NCI-H748 treated with DMSO at 0.1 percent for 48 hours (cell line): ENCODE measurements around the gene UBA1.
"Not testable (repeated sequence)": the region's sequence is repeated elsewhere in the genome, so short reads cannot be mapped to it uniquely, and the experiment has no call there.

ENCODE experiments used
- DNase-seq: peaks from one replicate; lab custom pipeline; 2025; lab: John Stamatoyannopoulos, UW

UBA1 gene

GRCh38 chrX:47229427-47229826 is 35.8 kb downstream of the UBA1 start:
- no peak for DNase-seq

DNA sequence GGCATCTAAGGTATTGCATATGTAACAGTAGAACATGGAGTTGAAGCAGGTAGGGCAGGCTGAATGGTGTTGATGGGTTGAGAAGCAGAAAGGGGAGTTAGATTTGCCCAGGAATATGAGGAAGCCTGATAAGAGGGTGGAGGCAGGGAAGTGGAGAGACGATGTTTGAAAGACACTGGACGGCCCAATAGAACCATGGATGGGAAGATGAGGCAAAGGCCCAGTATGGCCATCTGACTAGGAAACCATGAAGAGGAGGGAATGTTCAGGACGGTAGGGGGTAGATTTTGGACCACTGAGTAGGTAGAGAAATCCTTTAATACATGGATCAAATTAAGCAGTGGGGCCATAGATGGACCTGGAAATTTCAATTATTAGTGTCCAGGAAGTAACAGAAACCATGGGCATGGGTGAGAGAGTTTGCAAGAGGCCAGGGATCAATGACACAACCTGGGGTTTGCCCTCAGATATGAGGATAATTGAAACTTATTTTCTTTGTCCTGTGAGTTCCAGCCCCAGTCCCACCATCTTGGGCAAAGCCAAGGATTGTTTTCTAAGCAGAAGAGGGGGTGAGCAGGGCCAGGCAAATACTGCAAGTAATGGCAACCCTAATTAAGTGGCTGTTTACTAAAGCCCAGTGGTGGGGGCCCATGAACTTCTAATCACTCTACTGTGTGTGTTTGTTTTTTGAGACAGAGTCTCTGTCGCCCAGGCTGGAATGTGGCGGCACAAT is 36.7 kb downstream of the UBA1 start:
- DNase-seq = no peak

DNA sequence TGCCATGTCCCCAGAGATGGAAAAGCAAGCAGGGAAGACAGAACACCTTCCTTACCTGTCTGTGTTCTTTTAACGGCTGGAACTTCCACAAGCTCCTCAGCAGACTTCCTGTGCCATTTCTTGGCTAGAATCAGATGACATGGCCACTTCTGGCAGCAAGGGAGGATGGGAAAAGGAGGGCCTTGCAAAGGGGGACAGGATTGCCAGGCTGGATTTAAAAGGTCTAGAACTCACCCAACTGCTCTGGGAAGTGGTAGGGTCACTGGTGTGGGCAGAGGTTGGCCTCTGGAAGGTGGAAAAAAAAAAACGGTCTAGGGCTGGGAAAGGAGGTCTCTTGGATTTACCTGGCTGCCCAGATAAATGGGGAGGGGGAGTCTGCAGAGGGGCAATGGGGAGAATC is 37.5 kb downstream of the UBA1 start:
- no peak for DNase-seq

GRCh38 chrX:47232197-47232802 is 38.7 kb downstream of the UBA1 start:
- no peak for DNase-seq

- DNase-seq = peak; percentile 20
These were observed 39.2 kb downstream of the UBA1 start, which contains the start of gene USP11 for GRCh38 chrX:47232803-47233332. Gene USP11 (plus strand): TSS chrX:47233009. CDS start chrX:47233044, 35 bp downstream.

DNA sequence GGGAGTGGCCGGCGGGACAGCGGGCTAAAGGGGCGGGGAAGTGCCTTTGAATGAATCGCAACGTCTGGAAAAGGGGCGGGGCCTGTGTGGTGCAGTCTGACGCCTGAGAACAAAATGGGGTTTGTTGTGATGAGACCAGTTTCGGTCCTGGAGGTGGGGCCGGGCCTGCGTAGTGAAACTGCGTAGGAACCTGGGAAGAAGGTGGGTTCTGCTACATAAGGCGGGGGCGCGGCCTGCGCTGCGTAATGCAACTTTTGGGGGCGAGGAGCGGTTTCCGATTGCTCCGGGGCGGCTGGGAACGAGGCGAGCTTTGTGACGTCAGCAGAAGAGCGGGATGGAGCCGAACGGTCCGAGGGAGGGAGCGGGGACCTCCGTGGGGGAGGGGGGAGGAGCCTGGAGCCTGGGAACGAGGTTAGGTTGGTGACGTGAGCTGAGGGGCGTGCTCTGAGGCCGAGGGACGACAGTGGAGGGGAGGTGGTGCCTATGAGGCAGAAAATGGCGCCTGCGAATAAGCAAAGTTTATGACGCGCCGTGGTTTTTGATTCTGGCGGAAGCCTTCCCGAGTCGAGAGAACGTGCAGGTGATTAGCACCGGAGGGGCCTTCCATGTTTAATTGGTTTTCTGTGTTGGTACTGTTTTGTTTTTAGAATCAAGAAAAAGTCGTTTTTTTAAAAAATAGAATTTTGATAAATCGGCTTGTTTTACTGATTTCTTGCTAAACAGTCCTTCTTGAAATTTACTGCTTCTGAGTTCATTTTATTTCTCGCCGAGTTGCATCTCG is 39.9 kb downstream of the UBA1 start:
- peak; percentile 99 for DNase-seq

GRCh38 chrX:47234583-47234982 is 41.0 kb downstream of the UBA1 start:
- DNase-seq = no peak

DNA sequence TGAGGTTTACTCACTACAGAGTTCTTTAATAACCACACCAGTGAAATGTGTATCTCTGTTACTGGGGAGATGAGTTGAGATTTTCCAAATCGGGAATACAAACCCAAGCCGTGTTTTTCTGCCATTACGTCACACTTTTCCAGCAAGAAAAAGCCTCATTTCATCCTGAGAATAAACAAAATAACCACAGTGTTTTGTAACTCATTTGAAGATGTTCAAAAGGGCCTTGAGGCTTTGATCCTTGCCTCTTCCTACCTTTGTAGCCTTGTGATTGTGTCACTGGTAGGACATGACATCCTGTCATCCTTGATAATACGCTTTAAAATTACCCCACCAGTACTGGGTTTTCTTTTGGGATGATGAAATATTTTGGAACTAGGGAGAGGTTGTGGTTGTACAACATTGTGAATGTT is 42.1 kb downstream of the UBA1 start:
- DNase-seq = no peak

GRCh38 chrX:47239199-47239598 is 45.6 kb downstream of the UBA1 start:
- DNase-seq = no peak

GRCh38 chrX:47239898-47240545 is 46.4 kb downstream of the UBA1 start:
- DNase-seq = no peak

GRCh38 chrX:47240619-47241018 is 47.0 kb downstream of the UBA1 start:
- DNase-seq = no peak

DNA sequence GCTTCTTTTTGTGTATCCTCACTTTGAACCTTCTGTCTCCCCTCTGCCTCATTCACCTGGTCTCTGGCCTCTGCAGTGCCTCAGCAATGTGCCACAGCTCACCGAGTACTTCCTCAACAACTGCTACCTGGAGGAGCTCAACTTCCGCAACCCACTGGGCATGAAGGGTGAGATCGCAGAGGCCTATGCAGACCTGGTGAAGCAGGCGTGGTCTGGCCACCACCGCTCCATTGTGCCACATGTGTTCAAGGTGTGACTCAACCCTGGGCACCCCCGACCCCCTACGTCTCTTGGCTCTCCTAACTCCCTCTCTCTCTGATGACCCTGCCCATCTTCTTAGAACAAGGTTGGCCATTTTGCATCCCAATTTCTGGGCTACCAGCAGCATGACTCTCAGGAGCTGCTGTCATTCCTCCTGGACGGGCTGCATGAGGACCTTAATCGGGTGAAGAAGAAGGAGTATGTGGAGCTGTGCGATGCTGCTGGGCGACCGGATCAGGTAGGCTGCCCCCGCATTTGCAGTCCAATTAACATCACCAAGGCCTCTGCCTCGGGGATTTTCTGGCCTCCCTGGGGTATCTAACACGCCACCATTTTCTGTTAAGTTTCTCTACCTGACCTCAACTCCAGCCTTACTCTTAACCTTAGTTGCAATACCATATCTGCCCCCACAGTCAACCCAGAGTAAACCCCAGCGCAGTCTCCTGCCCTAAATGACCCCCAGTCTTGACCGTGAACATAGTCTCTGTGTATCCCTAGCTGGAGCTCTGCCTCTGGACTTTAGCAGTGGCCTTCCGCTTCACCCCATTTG is 47.8 kb downstream of the UBA1 start:
- DNase-seq = no peak

GRCh38 chrX:47242321-47242720 is 48.7 kb downstream of the UBA1 start:
- no peak for DNase-seq

DNA sequence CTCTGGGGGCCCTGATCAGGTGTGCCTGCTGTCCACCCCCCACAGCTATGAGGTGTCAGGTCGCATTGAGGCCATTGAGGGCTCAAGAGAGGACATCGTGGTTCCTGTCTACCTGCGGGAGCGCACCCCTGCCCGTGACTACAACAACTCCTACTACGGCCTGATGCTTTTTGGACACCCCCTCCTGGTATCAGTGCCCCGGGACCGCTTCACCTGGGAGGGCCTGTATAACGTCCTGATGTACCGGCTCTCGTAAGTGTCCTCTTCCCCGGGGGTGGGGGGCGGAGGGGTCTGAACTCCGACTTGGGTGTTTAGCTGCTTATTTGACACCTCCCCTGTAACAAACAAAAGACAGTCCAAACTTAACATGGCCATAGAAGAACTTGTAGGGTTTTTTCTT is 49.7 kb downstream of the UBA1 start:
- no peak for DNase-seq

GRCh38 chrX:47244676-47245075 is 51.0 kb downstream of the UBA1 start:
- DNase-seq = no peak

DNA sequence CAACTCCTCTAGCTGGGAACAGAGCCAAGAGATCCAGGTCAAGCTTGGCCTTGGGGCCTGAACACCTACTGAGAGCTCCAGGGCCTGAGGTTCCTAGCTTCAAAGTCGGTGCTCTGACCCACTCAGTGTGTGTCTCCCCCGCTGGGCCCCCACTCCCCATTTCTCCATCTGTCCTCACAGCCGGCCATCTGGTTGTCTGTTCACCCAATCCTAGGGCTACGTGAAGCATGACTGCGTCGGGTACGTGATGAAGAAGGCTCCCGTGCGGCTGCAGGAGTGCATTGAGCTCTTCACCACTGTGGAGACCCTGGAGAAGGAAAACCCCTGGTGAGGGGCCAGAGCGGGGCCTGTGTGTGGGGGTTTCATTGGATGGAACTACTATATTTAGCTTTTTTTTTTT is 51.5 kb downstream of the UBA1 start:
- no peak for DNase-seq

GRCh38 chrX:47247206-47247998 is 53.8 kb downstream of the UBA1 start:
- no peak for DNase-seq

DNA sequence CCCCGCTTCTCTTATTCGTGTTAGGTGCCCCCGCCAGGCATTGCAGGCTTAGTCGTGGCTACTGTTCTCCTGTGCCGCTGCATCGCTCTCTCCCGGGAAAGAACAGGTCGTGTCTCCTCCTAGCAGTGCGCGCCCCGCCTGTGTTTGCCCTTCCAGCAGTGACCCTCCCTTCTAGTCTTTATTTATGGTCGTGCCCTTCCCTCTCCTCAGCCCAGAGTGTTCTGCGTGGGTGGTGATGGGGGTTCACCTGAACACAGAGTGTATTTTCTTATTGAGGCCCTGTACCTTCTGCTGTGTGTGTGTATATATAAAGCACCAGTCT is 54.3 kb downstream of the UBA1 start:
- no peak for DNase-seq

GRCh38 chrX:47248576-47248975 is 54.9 kb downstream of the UBA1 start:
- no peak for DNase-seq

DNA sequence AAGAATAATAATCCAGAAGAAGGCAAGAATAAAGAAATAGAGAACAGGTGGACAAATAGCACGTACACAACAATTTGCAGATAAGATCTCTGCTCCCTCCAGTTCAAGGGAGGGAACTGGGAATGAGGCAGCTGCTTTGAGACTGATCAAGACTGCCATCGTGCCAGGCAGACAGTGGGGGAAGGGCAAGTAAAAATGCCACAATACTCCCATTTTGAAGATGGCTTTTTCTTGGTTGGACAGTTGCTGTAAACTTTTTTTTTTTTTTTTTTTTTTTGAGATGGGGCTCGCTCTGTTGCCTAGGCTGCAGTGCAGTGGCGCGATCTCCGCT is 56.4 kb downstream of the UBA1 start:
- no peak for DNase-seq

DNA sequence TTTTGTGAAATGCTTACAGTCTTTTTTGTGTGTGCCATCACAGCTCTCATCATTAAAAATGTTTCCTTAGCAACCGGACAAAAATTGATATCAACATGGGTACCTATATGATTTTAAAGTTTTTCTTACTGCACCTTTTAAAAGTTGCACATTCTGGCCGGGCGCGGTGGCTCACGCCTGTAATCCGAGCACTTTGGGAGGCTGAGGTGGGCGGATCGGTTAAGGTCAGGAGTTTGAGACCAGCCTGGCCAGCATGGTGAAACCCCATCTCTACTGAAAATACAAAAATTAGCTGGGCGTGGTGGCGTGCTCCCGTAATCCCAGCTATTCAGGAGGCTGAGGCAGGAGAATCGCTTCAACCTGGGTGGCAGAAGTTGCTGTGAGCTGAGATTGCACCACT is 64.0 kb downstream of the UBA1 start:
- DNase-seq = not testable (repeated sequence)
